PC-9 (cell line): ENCODE data around the gene ETV1. TPM values are rescaled to one million over a fixed set of nuclear protein-coding genes. Genes with fewer than 3 reads are reported as not detected.
A peak's percentile ranks its signal among the peaks of the same experiment; 100 is the strongest.

ENCODE experiments used
- BruUV-seq: library from RNA; stranded (reverse); fragments of 400-500 nt; replicated peaks from 2 replicates; lab custom pipeline; 2021; lab: Mats Ljungman, UMichigan
- CTCF ChIA-PET: fragments of 300-600 bp; sonication (Branson Sonifier 250); formaldehyde crosslinking; loops from one replicate; lab custom pipeline; 2022; ENCODE audit warnings: antibody characterized with exemption; lab: Charles Lee
- POLR2A ChIA-PET: fragments of 300-600 bp; sonication (Branson Sonifier 250); formaldehyde crosslinking; loops from one replicate; lab custom pipeline; 2022; ENCODE audit warnings: antibody characterized with exemption; ENCODE audit not compliant: unreplicated experiment; lab: Charles Lee
- DNase-seq, 2 experiments: peaks; one replicate each; pipeline versions ENCODE4 v3.0.0 to v3.0.0-alpha.2; 2015 to 2022; ENCODE audit warnings: mixed read lengths in 1 of 2
- H2AFZ ChIP-seq: fragments of 200-600 bp; sonication (generic); 2 replicates; pipeline ENCODE4 v1.8.1; 2017; ENCODE audit warnings: antibody characterized with exemption
- H3F3A ChIP-seq: fragments of 200-600 bp; sonication (generic); 2 replicates; pipeline ENCODE4 v1.8.1; 2017; ENCODE audit warnings: antibody characterized with exemption, mild to moderate bottlenecking, low read depth; ENCODE audit not compliant: insufficient read depth
- H3K27ac ChIP-seq: fragments of 200-600 bp; sonication (generic); 2 replicates; pipeline ENCODE4 v1.6.1; 2016; ENCODE audit warnings: mixed run types
- H3K27me3 ChIP-seq: fragments of 200-600 bp; sonication (generic); 2 replicates; pipeline ENCODE4 v1.6.1; 2016; ENCODE audit warnings: low read depth, mixed run types; ENCODE audit not compliant: insufficient read depth
- H3K36me3 ChIP-seq: fragments of 200-600 bp; sonication (generic); 2 replicates; pipeline ENCODE4 v1.6.1; 2016; ENCODE audit warnings: low read depth, mixed run types
- H3K4me1 ChIP-seq: fragments of 200-600 bp; sonication (generic); replicated peaks from 2 replicates; pipeline ENCODE4 v1.6.1; 2016; ENCODE audit warnings: mixed run types; ENCODE audit not compliant: insufficient read depth
- H3K4me2 ChIP-seq: fragments of 200-600 bp; sonication (generic); 2 replicates; pipeline ENCODE4 v1.6.1; 2017; ENCODE audit warnings: mixed run types
- H3K4me3 ChIP-seq: fragments of 200-600 bp; sonication (generic); 2 replicates; pipeline ENCODE4 v1.6.1; 2016; ENCODE audit warnings: mixed run types
- H3K79me2 ChIP-seq: fragments of 200-600 bp; sonication (generic); 2 replicates; pipeline ENCODE4 v1.6.1; 2017; ENCODE audit warnings: low read depth, mixed run types
- H3K9me2 ChIP-seq: fragments of 200-600 bp; sonication (generic); 2 replicates; pipeline ENCODE4 v1.8.1; 2017; ENCODE audit warnings: mild to moderate bottlenecking; ENCODE audit not compliant: insufficient read depth
- H3K9me3 ChIP-seq: fragments of 200-600 bp; sonication (generic); 2 replicates; pipeline ENCODE4 v1.8.1; 2016; ENCODE audit warnings: low read depth; ENCODE audit not compliant: insufficient read depth
- H4K20me1 ChIP-seq: fragments of 200-600 bp; sonication (generic); 2 replicates; pipeline ENCODE4 v1.8.1; 2017; ENCODE audit not compliant: insufficient read depth
- CTCF ChIP-seq: fragments of 200-600 bp; sonication (generic); conservative IDR thresholded peaks from 2 replicates; pipeline ENCODE4 v1.6.1; 2017; ENCODE audit warnings: mixed run types, antibody characterized with exemption, mild to moderate bottlenecking, moderate library complexity
- EZH2 ChIP-seq: fragments of 200-600 bp; sonication (generic); IDR thresholded peaks from 2 replicates; pipeline ENCODE4 v1.8.0; 2017; ENCODE audit warnings: antibody characterized with exemption, low read depth
- intact Hi-C: fragments of 100-400 bp; cut with micrococcal nuclease; formaldehyde crosslinking; loops from one replicate; pipeline ENCODE4 v1.10.0; 2022; ENCODE audit not compliant: unreplicated experiment
- total RNA-seq: library from RNA; stranded (reverse); gene quantifications from 2 replicates; pipeline ENCODE4 v1.2.3, GENCODE V29; 2021

ETV1 gene
- total RNA-seq, 1 experiment from 2014 or later: 9.0 TPM

GRCh38 chr7:14000247-14000646 lies 10.8 kb upstream of the ETV1 start:
- Histone ChIP-seq H3K9me2 (no peaks in the 10 kb centered on the region; the same call in 1 of the 2 replicates), H3K36me3 (no peaks in the 10 kb centered on the region), H2AFZ (no peak overlapping the region), H3K4me3 (no peak overlapping the region), H3K79me2 (no peaks in the 10 kb centered on the region), H3K27me3 (no peaks in the 10 kb centered on the region), H4K20me1 (no peaks in the 10 kb centered on the region), H3F3A (no peaks in the 10 kb centered on the region), H3K9me3 (no peaks in the 10 kb centered on the region), H3K4me2 (no peak overlapping the region), H3K27ac (no peak overlapping the region), H3K4me1 (no peaks in the 10 kb centered on the region)
- BruUV-seq: no TSS peak
- CTCF ChIA-PET: no interaction called here
- intact Hi-C loops: no loop called here
- TF ChIP-seq CTCF: no peak
- TF ChIP-seq EZH2: no peak
- peak in 1 of 2 experiments; percentile 44 for DNase-seq
- POLR2A ChIA-PET: no interaction called here

- intact Hi-C loops: no loop called here
- BruUV-seq: no TSS peak
Observed at GRCh38 chr7:13998866-13999265, 9.4 kb upstream of the ETV1 start.

GRCh38 chr7:13992596-13992964 lies 3.1 kb upstream of the ETV1 start:
- H4K20me1 ChIP-seq: no peaks in the 10 kb centered on the region
- no peaks in the 10 kb centered on the region for H3K27me3 ChIP-seq
- no peaks in the 10 kb centered on the region for H3K9me3 ChIP-seq
- ChIA-PET POLR2A (no interaction called here), CTCF (interaction anchor here (0.6 kb wide), 1 partner anchor 1050 kb away, joined by 3 read pairs; no protein-coding TSS in a partner anchor)
- peaks cover 7% of the 10 kb centered on the region; the same call in 1 of the 2 replicates for H3F3A ChIP-seq
- H3K4me1 ChIP-seq: peaks cover 20% of the 10 kb centered on the region
- H3K79me2 ChIP-seq: no peaks in the 10 kb centered on the region
- no peaks in the 10 kb centered on the region for H3K36me3 ChIP-seq
- intact Hi-C loops: no loop called here
- H3K9me2 ChIP-seq: no peaks in the 10 kb centered on the region
- H2AFZ ChIP-seq: no peak overlapping the region
- no peak for DNase-seq
- no TSS peak for BruUV-seq
- no peak overlapping the region for H3K27ac ChIP-seq
- H3K4me3 ChIP-seq: no peak overlapping the region
- H3K4me2 ChIP-seq: no peak overlapping the region
- TF ChIP-seq CTCF: no peak
- no peak for TF ChIP-seq EZH2

More at GRCh38 chr7:13998866-13999265, 9.4 kb upstream of the ETV1 start:
- TF ChIP-seq CTCF (no peak), EZH2 (no peak)
- Histone ChIP-seq H3K79me2 (no peaks in the 10 kb centered on the region), H2AFZ (no peak overlapping the region), H3K4me3 (no peak overlapping the region), H3K9me3 (no peaks in the 10 kb centered on the region), H3K4me2 (no peak overlapping the region), H3K9me2 (no peaks in the 10 kb centered on the region; the same call in 1 of the 2 replicates), H3K27ac (no peak overlapping the region), H3F3A (no peaks in the 10 kb centered on the region), H4K20me1 (no peaks in the 10 kb centered on the region), H3K4me1 (no peaks in the 10 kb centered on the region), H3K36me3 (no peaks in the 10 kb centered on the region), H3K27me3 (no peaks in the 10 kb centered on the region)
- ChIA-PET POLR2A (no interaction called here), CTCF (interaction anchor here (0.6 kb wide), 1 partner anchor 46 kb away, joined by 8 read pairs; no protein-coding TSS in a partner anchor)
- DNase-seq: no peak
